ENCODE results near the gene OARD1. TPM values are rescaled to one million over a fixed set of nuclear protein-coding genes. Genes with fewer than 3 reads are reported as not detected.

Gene OARD1
- total RNA-seq, 4 donors from 2014 or later: 23.6 to 31.7 (median 25.4) TPM

DNA sequence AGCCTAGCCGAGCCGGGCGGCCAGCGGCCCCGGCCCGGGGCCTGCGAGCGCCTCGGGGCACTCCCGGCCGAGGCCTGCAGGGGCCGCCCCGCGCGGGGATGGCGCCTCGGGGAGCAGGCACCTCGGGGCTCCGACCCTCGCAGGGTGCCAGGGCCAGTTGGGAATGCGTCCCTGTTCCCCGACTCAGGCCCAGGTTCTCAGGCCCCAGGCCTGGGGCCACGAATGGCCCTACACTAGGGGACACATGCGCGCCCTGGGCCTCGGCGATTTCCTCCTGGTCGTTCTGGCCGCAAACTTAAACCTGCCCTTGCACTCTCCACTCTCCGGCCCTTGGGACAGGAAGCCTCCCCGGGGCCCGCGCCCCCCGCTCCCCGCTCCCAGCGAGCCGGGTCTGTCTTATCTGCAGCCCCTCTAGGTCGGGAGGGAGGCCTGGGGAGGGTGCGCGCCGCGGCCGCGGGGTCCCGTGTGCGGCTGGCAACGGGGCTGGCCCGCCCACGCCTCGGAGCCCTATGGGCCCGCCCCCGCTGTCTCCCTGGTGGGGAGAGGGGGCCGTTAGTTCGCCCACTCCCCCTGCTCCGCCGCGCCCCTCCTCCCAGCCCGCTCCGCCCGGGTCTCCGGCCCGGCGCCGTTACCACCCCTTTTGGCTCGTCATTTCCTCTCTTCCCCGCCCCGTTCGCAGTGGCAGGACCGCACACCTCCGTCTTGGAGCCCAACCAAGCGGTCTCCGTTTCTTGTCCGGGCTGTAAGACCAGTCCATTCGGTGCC lies 1.2 kb upstream of the OARD1 start:
- intact Hi-C loops (cut with DNase I): no loop called here
- Histone ChIP-seq H3K27me3 (no peaks in the 10 kb centered on the region), H3K27ac (peak overlapping the region; percentile 95 to 100 (median 99)), H3K4me3 (replicated peaks in 1 of 3) (peak overlapping the region; percentile 56 to 82 (median 81)), H3K9me3 (no peaks in the 10 kb centered on the region), H3K36me3 (no peaks in the 10 kb centered on the region), H3K4me1 (peaks cover 37 to 39% of the 10 kb centered on the region in 2 donors)
- WGBS, 2 donors: 0 to 1% methylated on average over 26 to 30 of the region's 74 CpGs
- DNase-seq: peak; percentile 92 to 93
- TF ChIP-seq, protein P1, sequence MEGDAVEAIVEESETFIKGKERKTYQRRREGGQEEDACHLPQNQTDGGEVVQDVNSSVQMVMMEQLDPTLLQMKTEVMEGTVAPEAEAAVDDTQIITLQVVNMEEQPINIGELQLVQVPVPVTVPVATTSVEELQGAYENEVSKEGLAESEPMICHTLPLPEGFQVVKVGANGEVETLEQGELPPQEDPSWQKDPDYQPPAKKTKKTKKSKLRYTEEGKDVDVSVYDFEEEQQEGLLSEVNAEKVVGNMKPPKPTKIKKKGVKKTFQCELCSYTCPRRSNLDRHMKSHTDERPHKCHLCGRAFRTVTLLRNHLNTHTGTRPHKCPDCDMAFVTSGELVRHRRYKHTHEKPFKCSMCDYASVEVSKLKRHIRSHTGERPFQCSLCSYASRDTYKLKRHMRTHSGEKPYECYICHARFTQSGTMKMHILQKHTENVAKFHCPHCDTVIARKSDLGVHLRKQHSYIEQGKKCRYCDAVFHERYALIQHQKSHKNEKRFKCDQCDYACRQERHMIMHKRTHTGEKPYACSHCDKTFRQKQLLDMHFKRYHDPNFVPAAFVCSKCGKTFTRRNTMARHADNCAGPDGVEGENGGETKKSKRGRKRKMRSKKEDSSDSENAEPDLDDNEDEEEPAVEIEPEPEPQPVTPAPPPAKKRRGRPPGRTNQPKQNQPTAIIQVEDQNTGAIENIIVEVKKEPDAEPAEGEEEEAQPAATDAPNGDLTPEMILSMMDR (IDR thresholded peaks at IDR 0.05): peak in 3 of 6 experiments; percentile 47 to 52 (median 50)
- peak; percentile 88 to 90 for TF ChIP-seq POLR2A (IDR thresholded peaks at IDR 0.05)

GRCh38 chr6:41072836-41073202 lies 663 bp upstream of the OARD1 start, which contains the start of gene NFYA:
TSS of gene NFYA (plus strand) at chr6:41072974. CDS start at chr6:41079090, 6,116 bp downstream.
- H3K27ac ChIP-seq: peak within 1 kb of the TSS; percentile 95 to 100 (median 99)
- intact Hi-C loops (cut with DNase I): no loop called here
- no peaks in the 10 kb centered on the region for H3K9me3 ChIP-seq
- H3K4me1 ChIP-seq: peaks cover 37 to 39% of the 10 kb centered on the region in 2 donors
- peak within 1 kb of the TSS; percentile 69 to 82 (median 81) for H3K4me3 ChIP-seq (replicated peaks in 1 of 3)
- 0% methylated on average over 9 to 12 of the region's 37 CpGs for WGBS, 2 donors
- no peaks in the 10 kb centered on the region for H3K27me3 ChIP-seq
- DNase-seq: no peak
- no peaks in the 10 kb centered on the region for H3K36me3 ChIP-seq
- TF ChIP-seq, protein P1 (IDR thresholded peaks at IDR 0.05): no peak
- peak in 1 of 2 donors; percentile 95 for TF ChIP-seq POLR2A (IDR thresholded peaks at IDR 0.05)

DNA sequence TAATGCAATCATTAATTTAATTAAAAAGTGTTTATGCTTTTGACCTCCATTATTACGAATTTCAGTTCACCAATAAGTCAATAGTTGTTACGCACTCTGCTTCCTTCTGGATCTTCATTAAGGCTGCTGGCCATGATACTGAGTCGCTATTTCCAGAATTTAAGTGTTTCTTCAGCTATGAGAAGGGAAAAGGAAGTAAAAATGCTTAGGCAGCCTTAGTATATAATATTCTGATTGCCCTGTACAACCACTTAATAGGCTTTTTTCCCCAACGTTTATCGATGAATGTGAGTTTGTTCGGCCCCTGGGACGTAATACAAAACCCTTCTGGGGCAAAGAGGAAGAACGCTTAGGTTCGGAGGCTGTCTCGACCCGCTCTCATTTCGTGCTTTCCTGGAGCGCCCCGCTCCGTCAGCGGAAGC lies 644 bp downstream of the OARD1 start:
- Histone ChIP-seq H3K36me3 (no peaks in the 10 kb centered on the region), H3K9me3 (no peaks in the 10 kb centered on the region), H3K4me3 (replicated peaks in 1 of 3) (peak overlapping the region; percentile 21 to 82 (median 69)), H3K27me3 (no peaks in the 10 kb centered on the region), H3K4me1 (peaks cover 26 to 31% of the 10 kb centered on the region in 2 donors), H3K27ac (peak overlapping the region; percentile 94 to 100 (median 99))
- peak in 1 of 2 donors; percentile 79 for DNase-seq
- TF ChIP-seq, protein P1 (IDR thresholded peaks at IDR 0.05): peak in 1 of 6 experiments; percentile 7
- no peak for TF ChIP-seq POLR2A (IDR thresholded peaks at IDR 0.05)
- intact Hi-C loops (cut with DNase I): no loop called here
- 1 to 3% methylated on average over 16 of the region's 16 CpGs for WGBS, 2 donors

DNA sequence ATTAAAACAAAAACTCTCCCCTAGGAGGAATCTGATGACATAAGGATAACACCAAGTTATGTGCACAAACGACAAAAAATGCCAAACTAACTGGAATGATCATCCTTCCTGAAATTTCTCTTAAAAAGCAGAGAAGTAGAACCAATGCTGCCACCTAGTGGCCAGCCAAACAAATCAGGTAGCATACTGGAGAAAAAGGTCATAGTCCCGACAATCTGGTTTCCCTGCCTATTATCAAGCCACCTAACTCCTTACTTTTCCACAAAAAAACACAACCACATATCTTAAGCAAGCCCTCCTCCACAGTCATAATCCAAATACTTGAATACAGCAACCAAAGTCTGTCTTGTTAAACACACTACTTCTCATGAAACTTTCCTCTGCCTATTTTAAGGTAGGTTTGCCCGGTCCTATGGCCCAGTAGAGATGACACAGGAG lies 5.3 kb downstream of the OARD1 start:
- H3K27me3 ChIP-seq: no peaks in the 10 kb centered on the region
- H3K4me3 ChIP-seq (replicated peaks in 1 of 3): no peak overlapping the region
- DNase-seq: peak; percentile 85 to 89
- H3K36me3 ChIP-seq: no peaks in the 10 kb centered on the region
- H3K27ac ChIP-seq: peak overlapping the region in 2 of 3 donors; percentile 13 to 42
- H3K9me3 ChIP-seq: no peaks in the 10 kb centered on the region
- TF ChIP-seq, protein P1 (IDR thresholded peaks at IDR 0.05): peak; percentile 50 to 94 (median 80)
- no peak for TF ChIP-seq POLR2A (IDR thresholded peaks at IDR 0.05)
- intact Hi-C loops (cut with DNase I): loop anchor here (10.0 kb wide), 1 partner anchor 62 kb away; no protein-coding TSS in a partner anchor
- 30 to 32% methylated on average over 3 of the region's 3 CpGs for WGBS, 2 donors
- peaks cover 7 to 15% of the 10 kb centered on the region in 2 donors for H3K4me1 ChIP-seq

- no peak for DNase-seq
- Histone ChIP-seq H3K27ac (no peak overlapping the region), H3K4me3 (replicated peaks in 1 of 3) (no peak overlapping the region), H3K4me1 (peaks cover 11 to 20% of the 10 kb centered on the region in 2 donors), H3K9me3 (no peaks in the 10 kb centered on the region), H3K27me3 (no peaks in the 10 kb centered on the region), H3K36me3 (no peaks in the 10 kb centered on the region)
- WGBS, 2 donors: 95 to 100% methylated on average over 2 of the region's 2 CpGs
- intact Hi-C loops (cut with DNase I): loop anchor here (10.0 kb wide), 1 partner anchor 61 kb away; no protein-coding TSS in a partner anchor
- TF ChIP-seq POLR2A (IDR thresholded peaks at IDR 0.05): no peak
- TF ChIP-seq, protein P1 (IDR thresholded peaks at IDR 0.05): no peak
Measured at GRCh38 chr6:41065550-41066026, 6.6 kb downstream of the OARD1 start.
